Amygdala (tissue), 56 donors: ENCODE results near the gene P2RY6.

Experiments used
- DNase-seq, 56 donors: peaks; one replicate each; lab custom pipeline; 2025; lab: John Stamatoyannopoulos, UW

The P2RY6 gene

DNA sequence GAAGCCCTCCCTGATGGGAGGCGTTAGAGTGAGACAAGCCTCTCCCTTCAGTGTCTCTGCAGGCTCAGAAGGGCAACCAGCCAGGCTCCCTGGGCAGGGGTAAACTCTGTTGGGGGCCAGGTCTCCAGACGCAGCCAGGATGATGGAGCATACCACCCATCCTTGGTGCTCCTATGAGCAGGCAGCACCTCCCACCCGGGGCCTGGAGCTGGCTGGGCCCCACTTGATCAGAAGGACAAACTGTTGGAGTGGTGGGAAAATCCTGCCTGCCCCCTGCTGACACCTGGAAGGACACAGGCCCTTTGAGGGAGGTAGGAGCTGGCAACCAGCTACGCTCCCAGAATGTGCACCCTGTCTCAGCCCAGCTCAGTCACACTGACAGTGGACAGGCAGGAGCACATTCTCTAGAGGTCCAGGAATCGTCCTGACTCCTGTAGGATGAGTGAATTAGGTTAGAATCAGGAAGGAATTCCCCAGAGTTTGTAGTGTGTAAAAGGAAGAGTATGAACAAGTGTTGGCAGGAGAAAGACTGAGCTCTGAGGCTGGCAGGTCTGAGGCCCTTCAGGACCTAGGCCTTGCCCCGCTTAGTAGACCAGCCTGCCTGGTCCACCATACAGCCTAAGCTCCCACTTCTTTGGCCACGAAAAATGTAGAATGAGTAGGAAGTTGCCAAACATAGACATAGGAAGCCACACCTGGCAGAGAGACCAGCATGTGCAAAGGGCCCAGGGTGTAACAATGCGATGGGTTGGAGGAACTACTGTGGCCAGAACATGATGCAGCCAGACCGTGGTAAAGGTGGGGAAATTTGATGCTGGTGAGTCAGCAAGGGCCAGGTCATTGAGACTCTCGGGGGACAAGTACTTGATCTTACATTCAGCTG, 55.0 kb downstream of the P2RY6 start:
- DNase-seq, result no peak

DNA sequence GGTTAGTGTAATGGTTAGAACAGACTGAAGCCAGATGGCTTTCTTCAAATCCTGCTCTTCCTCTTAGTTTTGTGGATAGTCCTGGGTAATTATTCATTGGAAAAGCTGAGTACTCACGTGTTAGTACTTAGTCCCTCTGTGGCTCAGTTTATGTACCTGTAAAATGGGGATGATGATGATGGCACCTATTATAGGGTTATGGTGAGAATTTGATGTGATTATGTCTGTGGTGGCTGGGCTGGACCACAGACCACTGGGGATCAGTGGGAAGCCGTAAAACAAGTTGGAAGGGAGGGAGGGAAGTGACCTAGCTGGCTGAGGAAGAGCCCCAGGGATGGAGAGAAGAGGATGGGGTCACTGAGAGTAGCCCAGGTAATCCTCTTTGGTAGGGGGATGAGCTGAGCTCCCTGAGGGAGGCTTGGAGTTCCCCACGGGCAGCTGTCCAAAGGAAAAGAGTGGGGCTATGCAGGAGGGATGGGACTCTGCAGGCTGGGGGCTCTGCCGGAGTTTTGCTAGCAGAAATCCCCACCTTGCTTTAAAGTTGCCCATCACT, 55.8 kb downstream of the P2RY6 start:
- no peak for DNase-seq

DNA sequence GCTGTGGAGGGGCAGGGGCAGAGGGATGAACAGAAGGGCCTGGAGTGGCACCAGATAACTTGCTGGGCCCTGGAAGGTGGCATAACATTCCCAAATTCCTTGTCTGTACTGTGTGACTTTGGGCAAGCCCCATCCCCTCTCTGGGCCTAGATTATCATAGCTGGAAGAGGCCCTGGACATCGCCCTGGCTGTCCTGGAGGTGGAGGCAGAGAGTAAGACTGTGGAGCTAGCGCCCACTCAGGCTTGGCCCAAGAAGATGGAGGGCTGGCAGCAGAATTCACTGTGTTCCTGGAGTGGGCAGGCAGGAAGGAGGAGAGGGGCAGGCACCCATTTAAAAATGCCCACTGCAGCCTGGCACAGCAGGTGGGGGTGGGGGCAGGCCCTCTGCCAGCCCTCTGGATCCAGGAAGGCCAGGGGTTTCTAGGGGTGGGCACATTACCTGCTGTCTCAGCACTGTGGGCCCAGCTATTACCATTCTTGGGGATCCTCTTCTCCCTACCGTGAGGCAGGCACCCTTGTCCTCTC, 58.5 kb downstream of the P2RY6 start:
- DNase-seq, result no peak

DNA sequence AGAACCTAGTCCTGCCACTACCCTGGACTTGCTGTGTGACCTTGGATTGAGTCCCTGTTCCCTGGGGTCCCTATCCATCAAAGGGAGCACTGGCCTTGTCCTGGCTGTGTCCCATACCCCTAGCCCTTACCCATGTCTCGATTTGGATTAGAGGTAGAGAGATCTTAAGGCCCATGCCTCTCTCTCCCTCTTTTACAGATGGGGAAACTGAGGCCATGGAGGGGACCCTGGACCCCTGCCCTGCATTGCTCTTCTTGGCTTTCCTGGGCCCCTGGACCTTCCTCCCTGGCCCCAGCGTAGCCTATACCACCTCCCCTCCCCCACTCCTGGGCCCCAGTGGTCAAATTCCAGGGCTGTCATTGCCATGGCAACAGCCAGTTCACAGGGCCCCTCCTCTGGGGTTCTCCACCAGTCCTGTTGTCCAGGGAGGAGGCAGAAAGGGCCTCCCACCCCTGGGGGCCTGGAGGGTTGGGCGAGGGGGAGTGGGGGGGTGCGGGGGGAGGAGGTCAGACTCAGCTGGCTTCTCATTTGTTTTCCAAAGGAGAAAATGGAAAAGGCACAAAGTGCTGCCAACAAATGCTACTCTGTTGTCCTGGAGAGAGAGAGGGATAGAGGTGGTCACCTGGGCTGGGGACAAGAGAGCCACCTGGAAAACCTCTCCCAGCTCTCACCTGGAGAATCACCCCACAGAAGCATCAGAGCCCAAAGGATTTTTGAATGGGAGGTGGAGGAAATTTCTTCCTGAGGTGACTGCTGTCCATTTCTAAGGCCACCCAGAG, 59.2 kb downstream of the P2RY6 start:
- no peak for DNase-seq

DNA sequence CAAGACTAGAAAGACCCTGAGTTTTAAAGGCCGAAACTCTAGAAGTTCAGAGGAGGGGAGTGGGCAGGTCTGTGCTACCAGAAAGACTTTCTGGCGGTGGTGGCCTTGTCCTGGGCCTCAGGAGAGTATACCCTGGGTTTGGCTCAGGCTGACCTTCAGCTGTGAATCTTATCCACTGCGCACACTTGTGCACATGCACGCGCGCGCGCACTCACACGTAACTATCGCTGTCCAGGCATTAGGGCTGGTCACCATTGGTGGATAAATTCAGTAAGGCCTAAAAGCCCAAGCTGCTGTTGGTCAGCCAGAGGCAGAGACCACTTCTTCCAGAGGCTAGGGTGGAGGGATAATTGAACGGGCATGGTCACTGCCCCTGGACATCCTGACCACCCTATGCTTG, 61.0 kb downstream of the P2RY6 start:
- no peak for DNase-seq

DNA sequence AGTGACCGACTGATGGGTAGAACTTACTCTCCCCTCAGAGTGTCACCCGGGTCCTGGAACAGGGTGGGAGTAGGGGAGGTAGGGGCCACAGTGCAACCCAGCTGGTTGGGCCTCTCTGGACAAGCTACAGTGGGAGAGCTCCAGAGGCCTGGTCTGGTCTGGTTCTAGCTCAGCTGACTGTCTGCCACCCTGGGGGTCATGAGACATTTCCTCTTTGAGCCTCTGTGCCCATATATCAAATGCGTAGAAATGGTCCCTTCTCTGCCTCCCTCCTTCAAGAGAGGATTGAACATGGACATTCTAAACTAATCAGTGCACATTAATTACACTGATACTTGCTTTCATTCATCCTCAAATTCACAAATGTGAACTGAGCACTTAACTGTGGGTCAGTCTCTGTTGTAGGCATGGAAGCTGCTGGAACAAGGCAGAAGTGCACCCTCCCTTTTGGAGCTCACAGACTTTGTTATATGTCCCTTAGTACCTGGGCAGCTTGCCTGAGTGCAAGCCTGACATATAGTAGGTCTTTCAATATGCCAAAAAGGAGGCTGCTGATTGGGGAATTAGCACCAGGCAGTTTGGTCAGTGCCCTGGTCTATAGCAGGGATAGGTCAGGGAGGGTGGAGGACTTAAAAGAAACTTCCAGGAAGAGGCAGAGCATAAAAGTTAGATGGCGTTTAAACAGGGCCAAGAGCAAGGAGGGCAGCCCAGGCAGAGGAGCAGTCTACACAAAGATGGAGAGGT, 61.7 kb downstream of the P2RY6 start:
- DNase-seq, result no peak

DNA sequence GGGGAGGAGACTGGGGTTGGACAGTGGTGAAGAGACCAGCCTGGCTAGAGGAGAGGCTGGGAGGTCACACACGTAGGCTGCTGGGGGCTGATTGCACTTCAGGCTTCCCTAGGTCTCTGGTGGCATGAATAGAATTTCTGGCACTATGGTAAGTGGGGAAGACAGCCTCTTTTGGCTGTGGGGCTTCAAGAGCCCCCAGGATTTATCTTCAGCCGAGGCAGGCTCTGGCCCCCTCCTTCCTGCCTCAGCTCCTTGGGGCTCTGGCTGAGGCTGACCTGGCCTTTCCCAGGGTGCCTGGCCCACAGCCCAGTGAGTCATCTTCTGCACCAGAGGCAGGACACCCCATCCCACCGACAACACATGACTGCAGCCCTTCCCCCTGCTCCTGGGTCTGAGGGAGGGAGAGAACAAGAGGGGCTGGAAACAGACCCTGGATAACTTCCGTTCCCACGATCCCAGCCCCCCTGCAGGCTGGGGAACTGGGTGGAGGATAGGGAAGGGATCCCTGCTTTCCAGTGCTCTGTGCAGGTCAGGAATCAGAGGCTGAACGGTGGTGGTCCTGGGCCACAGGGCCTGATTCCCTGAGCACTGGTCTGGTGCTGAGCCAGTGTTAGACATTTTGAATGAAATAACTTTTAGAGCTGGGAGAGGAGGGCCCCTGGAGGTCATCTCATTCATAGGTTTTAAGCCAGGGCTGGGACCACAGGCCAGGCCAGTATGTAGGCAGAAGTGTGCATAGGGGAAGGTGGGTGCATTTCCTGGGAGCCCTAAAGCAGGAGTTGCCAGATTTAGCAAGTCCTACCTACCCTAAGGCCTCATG, 62.5 kb downstream of the P2RY6 start:
- peak in 4 of 56 donors; percentile 13 to 55 (median 38) for DNase-seq

DNA sequence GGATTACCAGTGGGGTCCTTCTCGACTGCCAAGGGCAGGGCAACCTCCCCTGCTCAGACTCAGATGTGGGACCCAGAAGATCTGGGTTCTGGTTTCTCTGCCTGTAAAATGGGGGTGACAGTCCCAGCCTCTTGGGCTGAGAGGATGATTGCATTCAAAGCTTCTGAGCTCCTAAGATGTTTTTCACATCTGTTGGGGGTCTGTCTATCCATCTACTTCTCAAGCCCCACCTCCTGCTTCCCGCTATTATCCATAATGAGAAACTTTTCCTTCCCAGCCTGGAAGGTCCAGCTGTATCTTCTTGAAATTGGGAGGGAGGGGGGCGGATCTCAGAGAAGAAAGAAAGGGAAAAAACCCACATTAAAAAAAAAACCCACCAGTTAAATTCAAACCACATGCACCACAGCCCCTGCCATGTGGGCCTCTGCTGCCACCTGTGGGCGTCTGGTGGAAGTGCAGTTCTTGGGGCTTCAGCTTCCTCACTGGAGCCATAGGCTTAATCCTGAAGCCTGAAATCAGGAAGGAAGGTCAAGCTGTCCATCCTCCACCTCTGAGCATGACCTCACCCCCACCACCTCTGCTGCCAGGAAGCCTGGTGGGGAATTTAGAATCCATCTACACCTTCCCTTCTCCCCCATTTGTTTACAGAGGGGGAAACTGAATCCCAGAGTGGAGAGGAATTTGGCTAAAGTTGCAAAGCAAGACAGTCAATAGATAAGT, 63.2 kb downstream of the P2RY6 start:
- peak in 53 of 56 donors; percentile 16 to 93 (median 72) for DNase-seq

DNA sequence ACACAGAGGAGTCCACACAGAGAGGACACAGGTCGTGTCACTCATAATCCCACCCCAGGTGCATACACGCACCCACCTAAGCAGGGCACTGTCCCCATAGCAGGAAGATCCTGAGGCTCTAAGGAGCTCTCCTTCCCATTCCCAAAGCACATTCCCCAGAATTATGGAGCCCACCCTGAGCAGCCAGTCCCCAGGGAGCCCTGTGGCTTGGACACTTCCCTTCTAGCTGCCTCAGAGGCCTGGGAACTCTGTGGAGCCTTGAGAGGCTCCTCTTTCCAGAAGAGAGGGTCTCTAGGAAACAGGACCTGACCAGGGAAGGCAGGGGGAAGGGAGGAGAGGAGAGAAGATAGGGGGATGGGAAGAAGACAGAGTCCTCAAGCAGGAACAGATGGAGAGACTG, 65.7 kb downstream of the P2RY6 start:
- DNase-seq, result no peak

DNA sequence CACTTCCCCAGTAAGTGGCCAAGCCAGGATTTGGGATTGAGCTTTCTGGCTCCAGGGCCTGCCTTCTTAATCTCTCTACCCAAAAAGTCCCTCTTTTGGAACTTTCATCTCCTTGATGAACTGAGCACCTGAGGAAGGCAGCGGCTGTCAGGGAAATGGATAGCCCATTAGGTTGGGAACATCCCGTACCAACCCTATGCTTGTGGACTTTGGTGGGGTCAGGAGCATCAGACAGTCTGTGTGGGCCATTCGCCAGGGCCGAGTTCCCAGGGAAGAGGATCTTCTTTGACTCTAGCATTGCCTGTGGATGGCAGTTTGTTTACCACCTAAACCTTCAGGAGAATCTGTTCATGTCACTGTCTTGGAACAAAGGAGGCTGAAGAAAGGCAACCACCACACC, 66.1 kb downstream of the P2RY6 start:
- DNase-seq, result no peak

DNA sequence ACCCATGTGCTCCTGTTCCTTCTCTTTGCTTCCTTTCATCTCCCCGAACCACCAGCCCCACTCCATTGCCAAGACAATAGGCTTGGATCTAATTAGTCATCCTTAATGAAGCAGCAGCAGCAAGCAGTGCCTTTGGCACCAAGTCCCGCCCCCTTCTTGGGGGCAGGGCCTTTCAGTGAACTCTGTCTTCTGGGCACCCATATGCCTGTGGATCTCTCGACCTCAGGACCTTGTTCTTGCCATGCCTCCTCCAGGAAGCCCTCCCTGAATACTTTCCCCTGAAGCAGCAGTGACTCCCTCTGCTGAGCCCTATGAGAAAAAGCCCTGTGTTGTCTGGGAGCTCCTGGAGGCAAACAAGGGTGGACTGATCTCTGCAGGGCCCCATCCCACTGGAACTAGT, 68.0 kb downstream of the P2RY6 start:
- DNase-seq, result no peak

DNA sequence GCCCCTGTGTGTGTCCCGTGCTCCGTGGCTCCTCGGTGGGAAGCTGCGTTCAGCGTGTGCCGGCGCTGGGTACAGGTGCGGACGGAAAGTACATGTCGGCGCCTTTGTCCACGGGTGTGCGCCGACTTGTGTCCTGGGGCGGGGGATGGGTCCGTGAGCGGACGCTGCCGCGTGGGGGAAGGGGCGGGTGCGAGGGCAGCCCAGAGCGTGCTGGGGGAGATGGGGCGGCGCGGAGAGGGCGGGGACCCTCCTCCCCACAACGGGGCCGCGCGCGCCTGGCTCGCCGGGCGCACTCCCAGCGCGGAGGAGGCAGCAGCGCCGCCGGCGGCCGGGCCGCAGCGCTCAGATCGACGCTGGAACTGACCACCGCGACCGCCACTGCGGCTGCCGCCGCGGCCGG, 70.5 kb downstream of the P2RY6 start:
- DNase-seq, result peak in 7 of 56 donors; percentile 23 to 52 (median 36)

DNA sequence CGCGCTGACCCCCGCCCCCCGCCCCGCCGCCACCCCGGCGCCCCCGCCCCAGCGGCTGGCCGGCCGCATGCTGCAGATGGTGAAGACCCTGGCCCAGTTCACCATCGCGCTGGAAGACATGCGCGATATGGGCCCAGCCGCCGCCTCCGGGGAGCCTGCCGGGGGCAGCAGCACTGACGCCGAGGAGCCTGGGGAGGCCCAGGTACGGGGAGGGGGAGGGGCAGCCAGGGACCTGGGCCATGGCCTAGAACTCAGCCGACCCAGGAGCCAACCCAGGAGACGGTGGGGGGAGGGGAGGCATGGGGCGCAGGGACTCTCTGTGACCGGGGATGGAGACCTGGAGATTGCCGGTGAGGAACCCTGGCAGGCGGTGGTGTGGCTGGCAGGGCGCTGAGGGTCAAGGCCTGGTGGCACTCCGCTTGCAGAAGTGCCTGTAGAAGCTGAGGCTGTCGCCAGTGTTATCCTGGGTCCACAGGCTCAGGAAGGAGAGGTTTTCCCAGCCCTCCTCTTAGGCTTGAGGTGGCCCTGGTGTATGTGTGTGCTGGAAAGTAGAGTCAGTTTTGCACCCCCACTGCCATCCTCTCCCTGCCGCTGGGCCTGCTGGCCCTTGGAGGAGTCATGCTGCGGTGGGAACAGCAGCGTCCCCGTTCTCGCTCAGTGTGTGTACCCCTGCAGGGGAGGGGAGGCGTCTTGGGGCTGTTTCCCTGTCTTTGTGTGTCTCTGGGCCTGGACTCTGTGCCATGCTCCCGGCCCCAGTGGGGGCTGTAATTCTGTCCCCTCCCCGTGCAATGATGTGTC, 71.1 kb downstream of the P2RY6 start:
- DNase-seq, result peak in 5 of 56 donors; percentile 16 to 46 (median 22)

DNA sequence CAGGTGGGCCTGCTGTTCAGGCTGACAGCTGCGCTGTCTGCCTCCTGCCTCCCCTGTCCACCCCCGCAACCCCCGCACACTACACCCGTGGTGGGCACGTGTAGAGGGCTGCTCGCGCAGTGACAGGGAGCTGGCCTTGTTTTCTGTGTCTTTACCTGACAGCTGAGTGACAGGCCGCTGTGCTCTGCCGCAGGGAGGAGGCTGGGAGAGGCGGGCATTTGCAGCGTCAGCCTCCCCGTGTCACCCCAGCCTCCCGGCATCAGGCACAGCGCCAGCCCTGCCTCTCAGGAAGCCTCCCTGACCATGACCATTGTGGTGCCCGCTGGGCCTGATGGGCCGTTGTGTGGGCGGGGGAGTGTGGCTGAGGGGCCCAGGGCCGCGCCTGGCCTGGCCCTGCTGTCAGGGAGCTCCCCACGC, 72.1 kb downstream of the P2RY6 start:
- DNase-seq, result peak in 39 of 56 donors; percentile 11 to 76 (median 50)

DNA sequence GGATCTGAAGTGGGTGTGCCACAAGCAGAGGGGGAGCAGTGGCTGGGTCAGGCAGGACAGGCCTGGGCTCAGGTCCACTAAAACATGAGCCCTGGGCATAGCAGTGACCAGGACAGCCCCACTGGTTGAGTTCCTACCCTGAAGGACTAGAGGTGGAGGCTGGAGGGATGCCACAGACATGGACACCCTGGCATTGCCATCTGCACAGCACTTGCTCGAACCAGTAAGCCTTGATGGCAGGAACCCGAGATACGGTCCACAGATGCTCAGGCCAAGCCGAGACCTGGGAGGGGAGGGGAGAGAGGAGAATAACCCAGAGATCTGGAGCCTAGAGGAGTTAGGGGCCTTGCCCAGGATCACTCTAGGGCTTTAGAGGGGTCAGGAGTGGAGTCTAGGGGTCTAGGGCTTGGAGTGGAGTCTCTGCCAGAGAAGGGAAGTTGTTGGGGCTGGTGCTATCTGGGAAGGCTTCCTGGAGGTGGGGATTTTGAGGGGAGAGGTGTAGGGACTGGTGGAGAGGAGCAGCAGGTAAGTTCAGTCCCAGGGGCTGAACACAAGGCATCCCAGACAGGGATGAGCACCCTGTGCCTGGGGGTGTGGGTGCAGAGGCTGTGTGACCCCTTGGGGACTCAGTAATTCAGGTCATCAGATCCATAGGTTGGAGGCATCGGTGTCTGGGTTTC, 73.5 kb downstream of the P2RY6 start:
- DNase-seq, result no peak

DNA sequence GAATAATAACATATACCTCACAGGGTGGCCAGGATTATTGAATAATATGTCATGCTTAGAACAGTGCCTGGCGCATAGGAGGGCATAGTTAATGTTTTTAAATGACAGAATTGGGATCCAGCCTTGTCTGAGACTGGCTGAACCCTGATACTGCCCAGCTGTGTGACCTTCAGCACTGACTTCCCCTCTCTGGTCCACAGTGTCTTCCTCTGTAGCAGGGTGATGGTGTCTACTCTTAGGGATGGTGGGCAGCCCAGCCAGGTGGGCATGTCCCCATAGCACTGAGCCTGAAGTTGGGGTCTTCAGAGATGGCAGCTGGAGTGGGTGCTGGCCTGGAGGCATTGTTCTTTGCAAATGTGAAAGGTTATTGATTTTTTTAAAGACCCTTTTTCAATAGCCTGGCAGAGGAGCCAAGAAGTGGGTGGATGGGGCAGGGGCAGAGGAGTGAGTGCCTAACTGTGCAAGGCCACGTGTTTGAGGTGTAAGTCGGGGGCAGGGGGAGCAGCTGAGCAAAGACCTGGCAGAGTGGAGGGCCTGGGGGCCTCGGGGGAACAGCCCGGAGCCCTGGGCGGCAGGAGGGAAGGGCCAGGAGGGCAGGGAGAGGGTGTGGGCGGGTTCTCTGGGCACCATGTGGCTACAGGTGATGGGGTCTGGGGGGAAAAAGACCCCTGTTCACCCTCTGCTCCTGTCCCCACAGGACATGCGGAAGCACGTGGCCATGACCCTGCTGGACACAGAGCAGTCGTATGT, 74.2 kb downstream of the P2RY6 start:
- no peak for DNase-seq

DNA sequence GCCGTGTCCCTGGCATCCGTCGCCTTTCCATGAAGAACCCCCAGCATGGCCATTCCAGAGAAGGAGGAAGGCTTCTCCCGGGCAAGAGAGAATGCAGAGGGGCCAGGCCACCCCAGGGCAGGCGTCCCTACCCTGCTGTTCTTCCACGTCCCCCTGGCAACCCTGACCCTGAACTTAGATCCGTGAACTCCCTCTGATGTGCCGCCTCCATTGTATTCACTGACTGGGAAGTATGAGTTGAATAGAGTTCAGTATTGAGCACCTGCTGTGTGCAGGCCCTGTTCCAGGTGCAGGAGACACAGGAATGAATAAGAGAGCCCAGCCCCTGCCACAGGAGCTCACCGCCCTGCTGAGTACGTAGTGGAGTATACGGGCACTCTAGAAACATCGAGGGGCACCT, 74.9 kb downstream of the P2RY6 start:
- DNase-seq, result no peak
